ENCODE data around the gene EYS.

Gene EYS

GRCh38 chr6:64776359-64776758 lies 930.7 kb downstream of the EYS start:
- DNase-seq (ENCODE audit: insufficient read length, low spot score) (no peak), FAIRE-seq (no peak)

DNA sequence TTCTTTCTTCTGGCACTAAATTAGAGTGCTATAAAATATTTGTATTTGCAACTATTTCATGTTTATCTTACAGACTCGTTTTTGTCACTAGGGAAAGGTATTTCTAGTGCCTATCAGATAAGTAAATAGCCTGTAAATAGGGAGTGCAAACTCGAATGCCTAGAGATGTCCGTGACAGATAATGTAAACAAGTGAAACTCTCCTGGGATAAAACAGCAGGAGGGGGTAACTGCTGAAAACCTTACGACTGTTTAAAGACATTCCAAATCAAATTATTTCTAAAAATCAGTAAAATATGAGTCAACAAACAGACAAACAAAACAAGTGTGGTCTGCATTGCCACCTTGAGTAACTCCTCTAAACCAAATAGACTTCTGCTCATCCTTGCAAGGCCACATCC lies 932.1 kb downstream of the EYS start:
- no peak for FAIRE-seq
- no peak for DNase-seq (ENCODE audit: insufficient read length, low spot score)

- DNase-seq (ENCODE audit: insufficient read length, low spot score) = no peak
- no peak for FAIRE-seq
Measured at GRCh38 chr6:64750910-64751309, 956.1 kb downstream of the EYS start.

DNA sequence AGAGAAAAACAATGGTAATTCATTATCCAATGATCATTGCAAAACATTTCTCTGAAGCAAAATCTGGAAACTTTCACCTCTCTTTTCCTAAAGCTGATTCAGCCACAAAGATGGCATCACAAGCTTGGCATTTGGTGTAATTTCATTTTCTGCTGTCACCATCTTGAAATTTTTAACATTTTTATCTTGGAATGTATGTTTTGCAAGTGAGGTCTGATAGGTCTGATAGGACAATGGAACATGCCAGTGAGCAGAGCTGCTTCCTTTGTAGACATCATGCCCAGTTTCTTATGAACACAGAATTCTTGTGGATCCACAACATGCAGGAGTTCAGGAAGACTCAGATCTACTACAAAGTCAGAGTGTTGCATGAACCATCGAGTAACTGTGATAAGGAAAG lies 969.6 kb downstream of the EYS start:
- FAIRE-seq (no peak), DNase-seq (ENCODE audit: insufficient read length, low spot score) (no peak)

DNA sequence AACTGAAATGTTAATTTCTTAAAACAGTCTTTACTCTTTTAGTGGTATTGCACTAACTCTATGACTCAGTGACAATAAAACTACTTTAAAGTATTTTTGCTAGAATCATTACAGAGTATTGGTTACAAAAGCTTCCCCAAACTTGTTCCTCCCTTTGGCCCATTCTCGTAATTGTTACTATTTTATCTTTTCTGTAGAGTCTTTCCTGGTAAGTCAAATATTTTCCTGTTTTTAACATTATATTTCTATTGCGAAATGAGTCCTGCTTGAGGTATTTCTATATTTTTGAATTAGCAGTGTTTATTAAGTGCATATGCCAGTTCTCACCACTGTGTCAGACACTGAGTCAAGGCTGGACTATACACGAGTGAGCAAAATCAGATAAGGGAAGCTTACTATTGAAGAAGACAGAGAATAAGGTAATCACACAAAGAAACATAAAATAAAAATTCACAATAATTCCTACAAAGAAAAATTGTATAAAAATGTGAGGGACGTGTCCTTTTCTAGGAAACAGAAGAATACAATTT lies 970.5 kb downstream of the EYS start:
- no peak for FAIRE-seq

DNA sequence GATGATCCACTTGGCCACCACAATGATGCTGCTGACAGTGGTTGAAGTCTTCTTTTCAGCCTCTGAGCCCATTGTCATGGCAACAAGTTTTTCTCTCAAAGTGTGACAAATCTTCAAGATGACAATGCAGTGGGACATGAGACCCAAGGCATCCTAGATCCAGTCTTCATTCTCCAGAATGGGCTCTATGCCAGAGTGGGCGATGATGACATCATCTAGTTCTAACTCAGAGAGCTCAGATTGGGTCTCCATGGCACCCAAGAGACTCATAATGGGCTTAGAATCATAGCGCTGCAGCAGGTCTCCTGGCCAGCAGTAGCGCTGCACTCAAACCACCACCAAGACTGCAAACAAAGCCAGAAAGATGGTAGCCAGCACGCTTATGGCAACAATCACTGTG lies 973.6 kb downstream of the EYS start:
- DNase-seq (ENCODE audit: insufficient read length, low spot score) = no peak
- FAIRE-seq = no peak

More for the DNA sequence above, 970.5 kb downstream of the EYS start:
- no peak for DNase-seq (ENCODE audit: insufficient read length, low spot score)

- DNase-seq (ENCODE audit: insufficient read length, low spot score) = no peak
- FAIRE-seq = no peak
Measured at GRCh38 chr6:64732888-64733287, 974.1 kb downstream of the EYS start.

DNA sequence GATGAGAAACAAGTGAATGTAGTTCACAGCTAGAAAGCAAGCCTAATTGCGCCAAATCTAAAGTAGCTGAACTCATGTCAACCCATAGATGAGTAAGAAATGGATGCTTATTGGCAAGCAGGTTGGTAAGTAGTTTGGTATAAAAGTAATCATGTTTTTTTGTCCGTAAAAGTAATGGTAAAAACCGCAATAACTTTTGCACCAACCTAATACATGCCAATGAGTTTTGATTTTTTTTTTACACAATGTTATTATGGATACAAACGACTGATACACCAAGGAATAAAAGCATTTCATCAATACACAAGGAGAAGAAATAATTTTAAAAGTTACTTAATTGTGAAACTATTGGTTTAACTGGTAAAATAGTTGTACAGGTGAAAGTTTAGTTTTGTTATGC lies 977.5 kb downstream of the EYS start:
- FAIRE-seq = no peak
- DNase-seq (ENCODE audit: insufficient read length, low spot score) = no peak

GRCh38 chr6:64727075-64727474 lies 980.0 kb downstream of the EYS start:
- FAIRE-seq (no peak), DNase-seq (ENCODE audit: insufficient read length, low spot score) (no peak)

- no peak for FAIRE-seq
- no peak for DNase-seq (ENCODE audit: insufficient read length, low spot score)
Measured at GRCh38 chr6:64724091-64724490, 982.9 kb downstream of the EYS start.

DNA sequence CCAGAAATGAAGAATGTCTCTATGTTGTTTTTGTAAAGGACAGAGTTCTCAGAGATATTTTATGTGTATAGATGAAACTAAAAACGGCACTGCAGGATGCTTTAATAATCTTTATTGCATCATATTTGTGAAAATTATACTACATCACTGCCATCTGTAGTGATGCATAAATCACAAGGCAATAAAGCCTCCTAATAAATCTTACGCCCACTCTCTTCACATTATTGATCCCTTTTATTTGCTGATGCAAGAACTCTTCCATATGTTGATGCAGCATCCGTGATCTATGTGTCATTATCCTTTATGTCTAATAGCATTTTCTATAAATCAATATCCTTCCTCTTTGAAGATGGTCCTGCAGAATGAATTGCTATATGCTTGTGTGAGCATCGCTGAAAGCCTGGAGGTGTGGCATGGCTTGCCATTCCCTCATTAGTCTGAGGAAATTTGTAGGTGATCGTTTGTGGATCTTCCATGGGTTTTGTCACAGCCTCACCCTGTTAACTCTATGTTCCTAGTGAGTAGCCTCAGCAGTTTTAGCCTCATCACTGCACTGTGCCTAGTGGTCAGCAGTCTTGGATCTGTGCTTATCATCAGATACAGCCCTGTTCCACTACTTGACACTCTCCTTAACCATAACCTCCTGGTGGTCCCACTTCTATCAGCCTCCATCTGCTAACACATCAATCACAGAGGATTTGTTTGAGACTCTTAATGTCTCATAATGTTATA lies 983.5 kb downstream of the EYS start:
- DNase-seq (ENCODE audit: insufficient read length, low spot score) = no peak
- no peak for FAIRE-seq

DNA sequence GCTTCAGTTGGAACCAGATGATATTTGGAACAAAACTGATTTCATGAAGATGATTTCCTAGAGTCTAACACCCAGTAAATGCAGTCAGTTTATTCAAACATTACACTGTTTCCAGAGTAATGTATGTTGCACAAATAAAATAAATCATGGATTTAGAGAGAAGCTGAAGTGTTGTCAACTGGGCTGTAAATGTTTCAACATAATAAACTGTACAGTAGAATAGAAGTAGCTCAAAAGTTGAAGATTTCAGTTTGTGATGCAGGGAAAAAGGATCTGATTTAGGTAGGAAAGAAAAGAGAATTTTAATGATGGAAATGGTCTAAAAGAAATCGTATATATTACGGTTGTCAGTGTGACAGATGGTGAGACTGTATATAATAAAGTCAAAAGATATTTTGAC lies 985.2 kb downstream of the EYS start:
- FAIRE-seq (no peak), DNase-seq (ENCODE audit: insufficient read length, low spot score) (no peak)

- DNase-seq (ENCODE audit: insufficient read length, low spot score) = no peak
- FAIRE-seq = no peak
Measured at GRCh38 chr6:64717281-64717680, 989.7 kb downstream of the EYS start.

DNA sequence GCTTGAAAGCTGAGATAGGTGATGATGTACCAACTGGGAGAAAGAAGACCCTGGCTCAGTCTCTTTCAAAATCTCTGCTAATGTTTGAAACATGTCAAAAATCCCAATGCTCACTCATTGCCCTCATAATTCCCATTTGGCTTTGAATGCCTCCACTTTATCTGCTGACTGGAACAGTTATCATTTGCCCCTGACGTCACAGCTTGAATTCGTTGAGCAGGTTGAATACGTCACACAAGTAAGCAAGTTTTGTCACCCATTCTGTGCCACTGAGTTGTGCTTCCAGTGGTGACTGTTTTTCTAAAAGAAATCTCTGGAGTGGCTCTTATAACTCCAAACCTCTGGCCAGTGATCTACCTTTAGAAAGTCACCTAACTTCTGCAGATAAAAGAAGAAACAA lies 991.4 kb downstream of the EYS start:
- DNase-seq (ENCODE audit: insufficient read length, low spot score) (no peak), FAIRE-seq (no peak)

DNA sequence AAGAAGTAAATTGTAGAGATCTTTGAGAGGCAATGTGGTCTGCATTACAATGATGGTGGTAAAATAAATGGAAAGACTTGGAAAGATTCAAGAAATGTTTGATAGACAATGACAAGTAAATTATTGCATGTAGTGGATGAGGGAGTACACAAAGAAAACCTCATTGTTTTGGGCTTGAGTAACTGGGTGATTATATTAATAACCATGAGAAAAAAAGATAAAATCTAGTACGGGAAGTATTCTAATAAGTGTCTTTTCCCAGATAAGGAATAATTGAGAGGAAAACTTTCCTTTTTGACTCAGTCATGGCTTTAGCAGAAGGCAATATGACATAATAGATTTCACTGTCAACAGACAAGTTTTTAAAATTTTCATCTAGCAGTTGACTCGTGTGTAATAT lies 993.0 kb downstream of the EYS start:
- FAIRE-seq = no peak
- no peak for DNase-seq (ENCODE audit: insufficient read length, low spot score)

DNA sequence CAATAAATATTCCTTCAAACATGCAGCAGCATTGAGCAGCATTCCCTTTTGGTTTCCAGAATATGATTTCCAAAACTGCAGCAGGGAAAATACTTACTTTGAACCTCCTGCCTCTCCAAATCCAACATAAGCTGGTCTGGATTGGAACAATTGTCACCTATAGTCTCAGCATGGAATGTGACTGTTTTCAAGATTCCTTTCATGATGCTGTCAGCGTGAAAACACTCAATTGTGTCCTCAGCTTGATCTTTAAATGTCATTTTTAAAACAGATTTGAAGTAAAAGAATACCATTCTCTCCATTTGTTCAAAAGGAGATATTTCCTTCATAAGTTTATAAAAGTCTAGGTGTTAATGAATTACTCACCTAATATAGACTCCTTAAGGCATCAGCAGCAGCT lies 993.9 kb downstream of the EYS start:
- DNase-seq (ENCODE audit: insufficient read length, low spot score) = no peak
- no peak for FAIRE-seq

GRCh38 chr6:64712606-64713005 lies 994.4 kb downstream of the EYS start:
- DNase-seq (ENCODE audit: insufficient read length, low spot score) (no peak), FAIRE-seq (no peak)

DNA sequence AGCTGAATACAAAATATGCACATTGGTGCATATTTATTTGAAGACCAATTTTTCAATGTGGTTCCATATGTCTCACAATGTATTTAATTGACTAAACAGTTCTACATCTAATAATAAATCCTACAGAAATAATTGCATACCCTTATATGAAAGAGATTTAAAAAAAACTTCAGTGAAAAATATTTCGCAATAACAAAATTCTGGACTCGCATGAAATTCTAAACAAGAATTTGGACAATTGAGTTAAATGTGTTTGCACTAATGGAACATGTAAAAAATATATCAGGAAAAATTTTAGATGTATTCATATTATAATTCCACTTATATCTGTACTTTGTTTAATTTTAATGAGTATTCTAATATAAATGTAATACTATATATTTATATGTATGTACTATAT lies 1003.1 kb downstream of the EYS start:
- DNase-seq (ENCODE audit: insufficient read length, low spot score) = no peak
- FAIRE-seq = no peak

DNA sequence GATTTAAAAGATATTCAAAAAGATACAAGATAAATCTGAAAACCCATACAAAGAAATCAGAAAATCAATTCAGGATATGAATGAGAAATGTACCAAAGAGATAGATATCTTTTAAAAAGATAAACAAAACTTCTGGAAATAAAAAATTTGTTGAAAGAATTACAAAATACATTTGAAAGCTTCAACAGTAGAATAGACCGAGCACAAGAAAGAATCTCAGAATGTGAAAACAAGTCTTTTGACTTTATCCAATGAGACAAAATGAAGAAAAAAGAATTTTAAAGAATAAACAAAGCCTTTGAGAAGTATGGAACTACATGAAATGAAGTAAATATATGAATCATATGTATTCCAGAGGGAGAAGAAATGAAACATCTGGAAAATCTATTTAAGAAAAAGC lies 1011.0 kb downstream of the EYS start:
- no peak for DNase-seq (ENCODE audit: insufficient read length, low spot score)
- no peak for FAIRE-seq

DNA sequence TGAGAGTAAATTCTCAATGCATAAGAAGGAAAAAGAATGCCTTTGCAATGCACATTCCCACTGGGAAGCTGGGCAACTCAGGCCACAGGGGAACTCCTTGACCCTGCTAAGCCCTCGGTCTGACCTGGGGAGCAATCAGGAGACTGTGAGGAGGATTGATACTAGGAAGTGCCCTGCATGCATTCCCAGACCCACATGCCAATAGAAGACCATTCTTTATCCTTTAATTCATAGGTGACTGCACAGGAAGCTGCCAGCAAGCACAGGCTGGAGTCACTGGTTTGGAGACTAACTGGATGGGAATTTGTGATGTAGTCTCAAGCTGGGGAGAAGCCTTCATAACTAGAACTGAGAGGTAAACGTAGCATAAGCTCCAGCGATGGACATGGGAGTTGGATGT lies 1012.7 kb downstream of the EYS start:
- FAIRE-seq (no peak), DNase-seq (ENCODE audit: insufficient read length, low spot score) (no peak)

DNA sequence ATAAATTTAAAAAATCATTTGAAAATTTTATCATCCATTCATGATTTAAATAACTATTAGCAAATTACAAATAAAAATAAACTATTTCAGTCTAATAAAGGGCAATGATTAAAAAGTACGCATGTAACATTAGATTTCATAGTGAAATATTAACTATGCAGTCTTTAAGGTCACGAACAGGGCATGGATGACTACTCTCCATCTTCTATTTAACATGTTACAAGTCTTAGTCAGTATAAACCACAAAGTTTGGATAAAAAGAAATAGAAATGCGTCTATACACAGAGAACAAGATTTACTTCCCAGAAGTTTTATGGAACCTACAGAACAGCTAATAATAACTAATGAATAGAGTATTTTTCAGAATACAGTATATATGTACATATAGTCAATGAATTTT lies 1016.0 kb downstream of the EYS start:
- no peak for FAIRE-seq
- DNase-seq (ENCODE audit: insufficient read length, low spot score) = no peak

GRCh38 chr6:64685401-64685800 lies 1021.6 kb downstream of the EYS start:
- FAIRE-seq (no peak), DNase-seq (ENCODE audit: insufficient read length, low spot score) (no peak)

GRCh38 chr6:64683682-64684081 lies 1023.3 kb downstream of the EYS start:
- DNase-seq (ENCODE audit: insufficient read length, low spot score) (no peak), FAIRE-seq (no peak)

Measured in GM19239 (cell line).